H1 (cell line): Measurements from ENCODE around the gene NAIF1. TPM values are rescaled to one million over a fixed set of nuclear protein-coding genes. Genes with fewer than 3 reads are reported as not detected.

Experiments used
- CEBPB ChIP-seq: IDR thresholded peaks from 2 replicates; pipeline ENCODE4 v1.6.1; 2012; ENCODE audit warnings: low read depth, low read length
- JUN ChIP-seq: IDR thresholded peaks from 2 replicates; pipeline ENCODE4 v1.6.1; 2011; ENCODE audit warnings: low read depth, mild to moderate bottlenecking, improper control_type of control experiment, low read length
- JUND ChIP-seq: IDR thresholded peaks from 2 replicates; pipeline ENCODE4 v1.6.1; 2011; ENCODE audit warnings: mild to moderate bottlenecking, improper control_type of control experiment, low read length
- MAFK ChIP-seq: IDR thresholded peaks from 2 replicates; pipeline ENCODE4 v1.6.1; 2012; ENCODE audit warnings: low read depth, mild to moderate bottlenecking, improper control_type of control experiment, low read length
- polyA plus RNA-seq, 7 experiments: library from polyadenylated mRNA; depleted of rRNA in 3 of 7; stranded (reverse) in 5 of 7; unstranded in 2 of 7; fragments of >200 nt in 5 of 7; fragments of 200-250 nt in 2 of 7; gene quantifications; 1 replicate in 5 of 7; 2 replicates in 1 of 7; 4 replicates in 1 of 7; pipeline versions ENCODE4 v1.2.1 to v1.2.3, GENCODE V29; 2011 to 2013; ENCODE audit warnings: missing spikeins in 2 of 7, mixed read lengths in 2 of 7
- total RNA-seq: library from RNA; stranded (reverse); fragmentation: NEBNext Ultra II Directional; extraction: Animal tissue kit (Norgen Biotek cat#: 25700); gene quantifications from 2 replicates; pipeline ENCODE4 v1.2.1, GENCODE V29; 2021
- TF ChIP-seq, protein P1 (sequence below), 3 experiments: IDR thresholded peaks; 1 replicate in 2 of 3; 2 replicates in 1 of 3; pipeline versions ENCODE4 v1.5.1 to v1.6.1; 2011; ENCODE audit warnings: low read length in 3 of 3, mild to moderate bottlenecking in 3 of 3, inconsistent platforms in 2 of 3, low read depth in 1 of 3, moderate library complexity in 1 of 3; ENCODE audit not compliant: insufficient read depth in 1 of 3; ENCODE audit errors: control extremely low read depth in 1 of 3

The NAIF1 gene
- total and polyA plus RNA-seq, 2 of the 8 experiments (the other 6 are each of a cell fraction or from before 2014, with no cell fraction given): 8.7 to 9.0 TPM

DNA sequence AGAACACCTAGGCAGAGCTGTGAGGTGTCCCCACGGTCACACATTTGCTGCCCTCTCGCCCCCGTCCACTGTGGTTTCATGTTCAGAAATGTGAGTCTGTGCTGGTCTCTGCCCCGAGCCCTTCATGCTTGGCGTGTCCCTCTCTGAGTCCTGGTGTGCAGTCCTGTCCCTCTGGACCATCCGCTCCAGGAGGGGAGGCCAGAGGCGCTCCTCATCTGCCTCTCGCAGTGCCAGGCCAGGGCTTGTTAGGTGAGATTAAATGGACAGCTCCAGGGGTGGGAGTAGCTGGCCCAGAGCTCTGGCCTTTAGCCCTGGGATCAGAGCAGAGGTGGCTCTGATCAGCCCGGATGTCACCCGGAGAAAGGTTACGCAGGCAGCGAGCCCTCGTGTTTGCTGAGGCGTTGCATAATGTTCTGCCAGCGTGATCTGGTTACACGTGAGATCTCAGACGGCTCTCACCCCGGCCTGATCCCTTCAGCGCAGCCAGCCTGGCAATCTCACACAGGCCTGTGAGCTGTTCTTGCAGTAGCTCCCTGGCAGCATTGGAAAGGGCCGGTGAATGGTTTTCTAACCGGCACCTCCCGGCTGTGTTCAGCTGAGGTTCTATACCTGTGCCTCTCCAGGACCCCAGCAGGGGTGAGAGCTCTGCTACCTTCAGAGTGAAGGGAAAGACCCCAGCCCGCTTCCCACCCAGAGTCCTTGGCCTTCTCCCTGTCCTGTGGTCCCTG lies 35.9 kb upstream of the NAIF1 start (continued):
- TF ChIP-seq, protein P1, sequence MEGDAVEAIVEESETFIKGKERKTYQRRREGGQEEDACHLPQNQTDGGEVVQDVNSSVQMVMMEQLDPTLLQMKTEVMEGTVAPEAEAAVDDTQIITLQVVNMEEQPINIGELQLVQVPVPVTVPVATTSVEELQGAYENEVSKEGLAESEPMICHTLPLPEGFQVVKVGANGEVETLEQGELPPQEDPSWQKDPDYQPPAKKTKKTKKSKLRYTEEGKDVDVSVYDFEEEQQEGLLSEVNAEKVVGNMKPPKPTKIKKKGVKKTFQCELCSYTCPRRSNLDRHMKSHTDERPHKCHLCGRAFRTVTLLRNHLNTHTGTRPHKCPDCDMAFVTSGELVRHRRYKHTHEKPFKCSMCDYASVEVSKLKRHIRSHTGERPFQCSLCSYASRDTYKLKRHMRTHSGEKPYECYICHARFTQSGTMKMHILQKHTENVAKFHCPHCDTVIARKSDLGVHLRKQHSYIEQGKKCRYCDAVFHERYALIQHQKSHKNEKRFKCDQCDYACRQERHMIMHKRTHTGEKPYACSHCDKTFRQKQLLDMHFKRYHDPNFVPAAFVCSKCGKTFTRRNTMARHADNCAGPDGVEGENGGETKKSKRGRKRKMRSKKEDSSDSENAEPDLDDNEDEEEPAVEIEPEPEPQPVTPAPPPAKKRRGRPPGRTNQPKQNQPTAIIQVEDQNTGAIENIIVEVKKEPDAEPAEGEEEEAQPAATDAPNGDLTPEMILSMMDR (IDR thresholded peaks at IDR 0.05; ENCODE audit: control extremely low read depth in 1 of 3, insufficient read depth in 1 of 3, low read depth in 1 of 3, low read length in 3 of 3): no peak
- TF ChIP-seq JUND: no peak
- TF ChIP-seq MAFK: no peak
- no peak for TF ChIP-seq CEBPB
- TF ChIP-seq JUN: no peak
- TF ChIP-seq, all 59 proteins: peak for 0
